CD8-positive, alpha-beta memory T cell (primary cell): ENCODE measurements around the gene ISG20L2. TPM values are rescaled to one million over a fixed set of nuclear protein-coding genes. Genes with fewer than 3 reads are reported as not detected.

Experiments used
- CTCF ChIA-PET: fragments of 350-600 bp; sonication (Branson Sonifier 250); formaldehyde crosslinking; loops from one replicate; lab custom pipeline; 2021; ENCODE audit warnings: antibody characterized with exemption; lab: Charles Lee
- POLR2A ChIA-PET: fragments of 350-600 bp; sonication (Branson Sonifier 250); formaldehyde crosslinking; loops from one replicate; lab custom pipeline; 2021; ENCODE audit warnings: antibody characterized with exemption; lab: Charles Lee
- DNase-seq, 5 donors: peaks; one replicate each; pipeline versions ENCODE4 v3.0.0 to v3.0.0-alpha.2; 2020 to 2022; ENCODE audit warnings: mixed read lengths in 1 of 5
- H3K27ac ChIP-seq: one replicate; pipeline ENCODE4 v1.7.0; 2013; ENCODE audit warnings: low read depth, mild to moderate bottlenecking, low read length, moderate library complexity
- H3K27me3 ChIP-seq: 2 replicates; pipeline ENCODE4 v1.7.0; 2013; ENCODE audit warnings: low read length, mild to moderate bottlenecking; ENCODE audit not compliant: insufficient read depth, poor library complexity, severe bottlenecking
- H3K36me3 ChIP-seq: 2 replicates; pipeline ENCODE4 v1.7.0; 2013; ENCODE audit warnings: mild to moderate bottlenecking, low read length, moderate library complexity; ENCODE audit not compliant: insufficient read depth
- H3K4me1 ChIP-seq: 2 replicates; pipeline ENCODE4 v1.7.0; 2013; ENCODE audit warnings: mild to moderate bottlenecking, low read length, moderate library complexity; ENCODE audit not compliant: insufficient read depth
- H3K4me3 ChIP-seq: 2 replicates; pipeline ENCODE4 v1.7.0; 2013; ENCODE audit warnings: mild to moderate bottlenecking, low read length
- H3K9me3 ChIP-seq: 2 replicates; pipeline ENCODE4 v1.7.0; 2013; ENCODE audit warnings: mild to moderate bottlenecking, low read length
- H3K27ac Mint-ChIP-seq, 8 donors: one replicate each; pipeline ENCODE4 v1.8.0; 2020 to 2021; ENCODE audit warnings: mixed read lengths in 8 of 8, mild to moderate bottlenecking in 6 of 8, inconsistent platforms in 3 of 8, moderate library complexity in 3 of 8
- H3K27me3 Mint-ChIP-seq, 2 donors: one replicate each; pipeline ENCODE4 v1.8.0; 2020 to 2021; ENCODE audit warnings: mixed read lengths in 2 of 2, mild to moderate bottlenecking in 1 of 2, moderate library complexity in 1 of 2
- H3K36me3 Mint-ChIP-seq, 3 donors: one replicate each; pipeline ENCODE4 v1.8.0; 2020 to 2021; ENCODE audit warnings: mixed read lengths in 3 of 3, inconsistent platforms in 1 of 3, mild to moderate bottlenecking in 1 of 3
- H3K4me1 Mint-ChIP-seq, 3 donors: one replicate each; pipeline ENCODE4 v1.8.0; 2020 to 2021; ENCODE audit warnings: mixed read lengths in 3 of 3, inconsistent platforms in 1 of 3, mild to moderate bottlenecking in 1 of 3
- H3K4me3 Mint-ChIP-seq, 7 donors: one replicate each; pipeline ENCODE4 v1.8.0; 2020 to 2021; ENCODE audit warnings: mixed read lengths in 7 of 7, mild to moderate bottlenecking in 6 of 7, moderate library complexity in 4 of 7, inconsistent platforms in 2 of 7
- H3K9me3 Mint-ChIP-seq, 5 donors: one replicate each; pipeline ENCODE4 v1.8.0; 2020 to 2022; ENCODE audit warnings: mixed read lengths in 5 of 5, mild to moderate bottlenecking in 3 of 5, moderate library complexity in 2 of 5, inconsistent platforms in 1 of 5
- polyA plus RNA-seq: library from polyadenylated mRNA; unstranded; fragments of 300-500 nt; fragmentation: Illumina TruSeq; gene quantifications from one replicate; pipeline ENCODE4 v1.2.3, GENCODE V29; 2021
- total RNA-seq, 2 experiments: library from RNA; stranded (reverse); gene quantifications; one replicate each; pipeline ENCODE4 v1.2.3, GENCODE V29; 2021

Gene ISG20L2
- total and polyA plus RNA-seq, 3 experiments from 2014 or later, result 25.0 to 75.9 (median 69.4) TPM

DNA sequence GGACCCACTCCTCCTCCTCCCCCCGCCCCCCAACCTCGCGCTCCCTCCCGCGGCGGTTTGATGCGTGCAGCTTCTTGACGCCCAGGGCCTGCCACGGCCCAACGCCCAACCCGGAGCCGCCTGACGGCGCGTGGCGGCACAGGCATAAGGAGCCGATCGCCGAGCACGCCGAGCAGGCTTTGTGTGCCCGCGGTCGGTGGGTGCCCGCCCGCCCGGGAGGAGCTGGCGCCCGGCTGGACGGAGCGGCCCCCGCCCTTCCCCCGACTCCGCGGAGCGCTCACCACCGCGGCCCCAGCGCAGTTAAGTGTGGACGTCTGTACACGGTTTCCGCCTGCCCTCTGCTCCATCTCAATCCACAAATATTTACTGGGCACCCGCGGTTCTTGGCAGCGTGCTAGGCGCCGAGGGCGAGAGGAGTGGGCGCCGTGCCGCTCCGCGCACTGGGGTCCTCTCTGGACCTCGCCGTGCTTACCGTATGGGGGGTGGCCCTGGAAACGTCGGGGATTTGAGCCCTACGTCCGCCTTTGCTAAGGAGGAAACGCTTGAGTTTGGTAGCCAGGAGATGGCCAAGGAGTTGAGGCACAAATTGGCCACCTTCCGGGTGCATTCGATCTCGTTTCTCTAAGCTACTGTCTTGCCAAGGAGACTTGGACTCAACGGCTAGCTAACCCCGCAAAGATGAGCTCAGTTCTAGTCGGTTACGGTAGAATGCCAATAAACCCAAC, 23.4 kb upstream of the ISG20L2 start:
- Mint-ChIP-seq H3K27ac (peak overlapping the region; percentile 87 to 97 (median 93)), H3K36me3 (peaks cover 0 to 11% (median 0%) of the 10 kb centered on the region in 3 donors), H3K4me1 (peaks cover 45 to 63% (median 55%) of the 10 kb centered on the region in 3 donors), H3K9me3 (no peaks in the 10 kb centered on the region), H3K4me3 (peak overlapping the region; percentile 86 to 97 (median 92)), H3K27me3 (no peaks in the 10 kb centered on the region)
- DNase-seq, result peak; percentile 91 to 97 (median 96)
- H3K27ac ChIP-seq, result peak overlapping the region; percentile 85
- H3K4me1 ChIP-seq, result peaks cover 43% of the 10 kb centered on the region
- H3K36me3 ChIP-seq, result no peaks in the 10 kb centered on the region
- H3K9me3 ChIP-seq, result no peaks in the 10 kb centered on the region
- H3K27me3 ChIP-seq, result no peaks in the 10 kb centered on the region
- ChIA-PET POLR2A (interaction anchor here (1.3 to 2.6 kb wide), 5 partner anchors 10 to 46 kb away, joined by 4 to 42 read pairs (median 16); partner anchors contain the start of genes CRABP2, ISG20L2, METTL25B and MRPL24), CTCF (interaction anchor here (0.7 to 4.0 kb wide), 9 partner anchors 11 to 109 kb away, joined by 3 to 16 read pairs (median 4); partner anchors contain the start of genes ISG20L2, METTL25B, MRPL24 and PRCC)
- H3K4me3 ChIP-seq, result peak overlapping the region; percentile 92

DNA sequence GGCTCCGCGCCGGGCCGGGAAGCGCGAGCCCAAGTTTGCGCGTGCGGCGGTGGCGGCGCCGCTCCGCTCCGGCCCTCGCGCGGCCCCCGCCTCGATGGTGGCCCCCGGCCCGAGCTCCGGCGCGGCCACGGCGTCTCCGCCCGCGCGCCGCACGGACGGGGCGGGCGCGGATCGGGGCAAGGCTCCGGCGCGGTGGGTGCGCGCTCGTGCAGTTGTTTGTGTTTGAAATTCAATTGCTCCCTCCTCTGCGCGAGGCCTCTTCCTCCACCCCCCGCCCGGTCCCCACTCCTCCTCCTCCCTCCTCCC, 22.8 kb upstream of the ISG20L2 start, which contains the start of gene HDGF:
Gene HDGF (minus strand): TSS at position 225 of the 306 bp plus-strand sequence. CDS start 246 bp downstream, outside the sequence.
- ChIA-PET CTCF (interaction anchor here (0.7 to 4.0 kb wide), 8 partner anchors 10 to 110 kb away, joined by 3 to 16 read pairs (median 6); partner anchors contain the start of genes ISG20L2, METTL25B, MRPL24 and PRCC), POLR2A (interaction anchor here (1.3 to 2.6 kb wide), 5 partner anchors 10 to 46 kb away, joined by 4 to 42 read pairs (median 16); partner anchors contain the start of genes CRABP2, ISG20L2, METTL25B and MRPL24)
- Mint-ChIP-seq H3K4me1 (peaks cover 48 to 68% (median 59%) of the 10 kb centered on the region in 3 donors), H3K36me3 (peaks cover 0 to 11% (median 0%) of the 10 kb centered on the region in 3 donors), H3K27ac (peak within 1 kb of the TSS; percentile 89 to 99 (median 96)), H3K4me3 (peak within 1 kb of the TSS; percentile 86 to 97 (median 92)), H3K9me3 (no peaks in the 10 kb centered on the region), H3K27me3 (no peaks in the 10 kb centered on the region)
- Histone ChIP-seq H3K36me3 (no peaks in the 10 kb centered on the region), H3K27me3 (no peaks in the 10 kb centered on the region), H3K27ac (peak within 1 kb of the TSS; percentile 85), H3K9me3 (no peaks in the 10 kb centered on the region), H3K4me3 (peak within 1 kb of the TSS; percentile 92), H3K4me1 (peaks cover 48% of the 10 kb centered on the region)
- DNase-seq, result no peak

DNA sequence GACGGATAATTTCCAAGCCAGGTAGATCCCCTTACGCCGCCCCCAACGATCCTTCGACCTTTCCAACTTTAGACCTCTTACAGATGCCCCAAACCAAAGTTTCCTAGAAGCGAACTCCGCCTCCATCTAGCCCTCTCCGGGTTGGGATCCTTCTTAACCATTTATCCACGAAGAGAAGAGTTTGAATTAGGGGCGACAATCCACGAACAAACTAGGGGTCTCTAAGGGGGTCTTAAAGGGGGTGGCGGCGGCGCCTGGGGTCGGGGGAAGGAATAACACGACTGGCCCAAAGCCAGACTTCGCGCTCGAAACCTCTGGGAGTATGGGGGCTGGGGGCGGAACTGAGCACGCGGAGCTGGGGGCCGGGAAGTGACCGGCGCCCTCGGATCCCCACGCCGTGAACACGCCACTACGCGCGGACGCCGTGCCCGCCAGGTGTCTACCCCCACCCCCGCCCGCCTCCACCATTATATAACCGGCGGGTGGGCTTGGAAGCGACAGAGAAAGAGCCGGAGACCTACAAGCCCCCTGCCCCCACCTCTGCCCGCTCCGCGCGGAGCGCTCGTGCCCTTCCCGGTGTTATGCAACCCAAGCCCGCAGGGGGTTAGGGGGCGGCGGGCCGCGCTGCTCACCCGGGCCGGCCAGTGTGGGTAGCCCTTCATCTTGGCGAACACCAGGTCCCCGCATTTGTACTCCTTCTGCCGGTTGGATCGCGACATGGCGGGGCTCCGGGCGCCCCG, 22.3 kb upstream of the ISG20L2 start:
- POLR2A ChIA-PET, result interaction anchor here (1.3 to 2.6 kb wide), 5 partner anchors 9 to 45 kb away, joined by 4 to 42 read pairs (median 16); partner anchors contain the start of genes CRABP2, ISG20L2, METTL25B and MRPL24
- H3K27me3 ChIP-seq, result no peaks in the 10 kb centered on the region
- peak overlapping the region; percentile 57 for H3K4me3 ChIP-seq
- H3K36me3 ChIP-seq, result no peaks in the 10 kb centered on the region
- H3K9me3 ChIP-seq, result no peaks in the 10 kb centered on the region
- Mint-ChIP-seq H3K4me3 (peak overlapping the region; percentile 86 to 95 (median 91)), H3K27ac (peak overlapping the region; percentile 89 to 99 (median 96)), H3K36me3 (peaks cover 0 to 12% (median 2%) of the 10 kb centered on the region in 3 donors), H3K9me3 (no peaks in the 10 kb centered on the region), H3K4me1 (peaks cover 54 to 73% (median 64%) of the 10 kb centered on the region in 3 donors), H3K27me3 (no peaks in the 10 kb centered on the region)
- H3K4me1 ChIP-seq, result peaks cover 53% of the 10 kb centered on the region
- CTCF ChIA-PET, result interaction anchor here (1.4 to 4.0 kb wide), 5 partner anchors 10 to 110 kb away, joined by 4 to 16 read pairs (median 8); partner anchors contain the start of genes ISG20L2, METTL25B, MRPL24 and PRCC
- peak in 3 of 5 donors; percentile 30 to 70 (median 40) for DNase-seq
- peak overlapping the region; percentile 77 for H3K27ac ChIP-seq

DNA sequence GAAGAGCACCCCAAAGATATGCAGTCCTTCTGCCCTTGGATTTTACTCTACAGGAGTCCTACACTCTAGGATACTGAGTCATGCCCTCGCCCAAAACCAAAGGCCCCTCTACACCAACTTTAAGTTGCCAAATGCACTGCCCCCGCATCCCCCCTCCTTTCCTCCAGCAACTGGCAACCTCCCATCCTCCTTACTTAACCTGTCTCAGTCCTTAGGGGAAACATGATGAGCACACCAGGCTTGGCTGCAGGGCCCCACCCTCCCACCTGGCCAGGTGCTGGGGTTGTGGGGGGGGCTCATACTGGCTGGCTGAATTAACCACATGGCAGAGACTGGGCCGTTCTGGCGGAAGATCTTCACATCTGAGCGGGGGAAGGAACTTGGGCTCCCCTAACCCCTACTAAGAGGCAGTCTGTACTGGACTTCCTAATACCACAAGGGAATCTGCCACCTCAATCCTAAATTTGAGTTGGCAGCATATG, 21.7 kb upstream of the ISG20L2 start:
- ChIA-PET POLR2A (interaction anchor here (0.6 to 2.6 kb wide), 3 partner anchors 9 to 125 kb away, joined by 4 to 42 read pairs (median 28); partner anchors contain the start of genes ISG20L2, METTL25B and MRPL24), CTCF (interaction anchor here (1.9 to 4.0 kb wide), 2 partner anchors 17 to 24 kb away, joined by 11 to 16 read pairs; partner anchors contain the start of gene PRCC)
- H3K27ac ChIP-seq, result peak overlapping the region; percentile 77
- Mint-ChIP-seq H3K4me3 (peak overlapping the region; percentile 86 to 95 (median 91)), H3K27me3 (no peaks in the 10 kb centered on the region), H3K27ac (peak overlapping the region; percentile 89 to 99 (median 96)), H3K9me3 (no peaks in the 10 kb centered on the region), H3K36me3 (peaks cover 0 to 17% (median 3%) of the 10 kb centered on the region in 3 donors), H3K4me1 (peaks cover 60 to 75% (median 69%) of the 10 kb centered on the region in 3 donors)
- peak overlapping the region; percentile 57 for H3K4me3 ChIP-seq
- peak in 2 of 5 donors; percentile 16 to 60 for DNase-seq
- peaks cover 59% of the 10 kb centered on the region for H3K4me1 ChIP-seq
- H3K27me3 ChIP-seq, result no peaks in the 10 kb centered on the region
- no peaks in the 10 kb centered on the region for H3K9me3 ChIP-seq
- H3K36me3 ChIP-seq, result no peaks in the 10 kb centered on the region

DNA sequence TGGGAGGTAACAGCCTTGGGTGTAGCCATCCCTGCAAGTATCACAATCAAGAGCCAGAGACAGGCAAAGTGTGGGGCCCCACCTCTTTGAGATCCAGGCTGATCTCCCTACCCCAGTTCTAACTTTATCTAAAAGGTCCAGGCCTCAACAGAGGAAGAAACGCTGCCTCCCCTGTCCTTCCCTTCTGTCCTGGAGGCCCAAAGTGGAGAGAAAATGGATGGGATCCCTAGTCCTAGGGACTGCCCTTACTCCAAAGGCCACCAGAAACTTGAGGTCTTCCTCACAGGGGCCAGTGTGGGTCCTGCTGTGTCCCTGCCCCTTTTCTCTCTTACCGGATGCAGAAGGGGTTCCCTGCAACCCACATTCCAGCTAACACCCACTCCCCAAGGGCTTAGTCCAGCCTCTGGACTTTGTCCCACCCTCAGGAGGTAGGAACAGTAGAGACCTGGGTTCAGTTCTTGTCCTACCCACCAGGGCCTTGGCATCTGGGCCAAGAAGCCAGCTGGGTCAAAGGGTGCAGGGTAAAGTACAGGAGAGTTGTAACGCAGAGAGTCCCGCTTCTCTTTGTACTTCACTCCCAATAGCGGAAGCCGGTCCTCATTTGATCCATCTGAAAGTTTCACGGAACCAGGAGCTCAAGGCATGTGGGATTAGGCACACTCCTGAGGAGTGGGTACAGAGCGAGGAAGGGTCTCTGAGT, 21.0 kb upstream of the ISG20L2 start:
- peaks cover 0 to 23% (median 3%) of the 10 kb centered on the region in 3 donors for H3K36me3 Mint-ChIP-seq
- peak overlapping the region; percentile 86 to 95 (median 91) for H3K4me3 Mint-ChIP-seq
- peak overlapping the region; percentile 89 to 99 (median 96) for H3K27ac Mint-ChIP-seq
- DNase-seq, result no peak
- no peaks in the 10 kb centered on the region for H3K27me3 Mint-ChIP-seq
- Histone ChIP-seq H3K36me3 (no peaks in the 10 kb centered on the region), H3K4me1 (peaks cover 59% of the 10 kb centered on the region), H3K9me3 (no peaks in the 10 kb centered on the region), H3K27ac (peak overlapping the region; percentile 77), H3K27me3 (no peaks in the 10 kb centered on the region), H3K4me3 (peak overlapping the region; percentile 57)
- H3K4me1 Mint-ChIP-seq, result peaks cover 61 to 74% (median 66%) of the 10 kb centered on the region in 3 donors
- POLR2A ChIA-PET, result interaction anchor here (0.6 kb wide), 1 partner anchor 124 kb away, joined by 4 read pairs; no protein-coding TSS in a partner anchor
- no peaks in the 10 kb centered on the region for H3K9me3 Mint-ChIP-seq
- CTCF ChIA-PET, result interaction anchor here (4.0 kb wide), 1 partner anchor 24 kb away, joined by 16 read pairs; no protein-coding TSS in a partner anchor

DNA sequence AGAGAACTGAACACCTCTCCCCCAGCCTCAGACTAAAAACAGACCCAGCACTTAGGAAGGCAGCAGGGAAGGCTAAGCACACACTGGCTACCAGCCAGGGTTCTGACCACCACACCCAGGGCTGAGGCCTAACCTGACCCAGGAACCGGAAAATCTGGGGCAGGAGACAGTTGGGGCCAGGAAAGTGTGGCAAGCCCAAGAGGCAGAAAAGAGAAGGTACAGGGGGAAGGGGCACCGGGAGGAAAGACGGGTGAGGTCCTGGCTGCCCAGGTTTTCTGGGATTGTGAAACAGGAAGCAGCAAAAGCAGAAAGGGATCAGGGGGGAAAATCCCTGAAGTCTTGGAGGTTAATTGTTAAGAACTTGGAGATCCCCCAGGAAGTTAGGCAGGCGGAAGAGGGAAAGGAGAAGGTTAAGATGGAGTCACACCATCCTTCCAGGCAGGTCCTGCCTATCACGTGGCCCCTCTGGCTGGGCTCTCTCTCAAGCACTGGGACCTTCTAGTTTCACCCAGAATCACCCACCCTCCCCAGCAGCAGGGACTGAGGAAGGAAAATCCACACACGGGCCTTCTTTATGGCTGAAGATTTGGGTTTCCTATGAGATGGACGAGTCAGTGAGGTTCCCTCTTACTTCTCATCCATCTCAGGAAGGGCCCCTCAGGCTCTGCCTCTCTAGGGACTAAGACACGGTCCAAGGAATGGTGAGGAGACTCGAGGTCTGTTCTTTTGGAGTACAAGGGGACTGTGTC, 20.3 kb upstream of the ISG20L2 start:
- DNase-seq, result no peak
- H3K9me3 ChIP-seq, result no peaks in the 10 kb centered on the region
- Mint-ChIP-seq H3K27ac (peak overlapping the region; percentile 89 to 99 (median 96)), H3K9me3 (no peaks in the 10 kb centered on the region), H3K4me1 (peaks cover 61 to 74% (median 66%) of the 10 kb centered on the region in 3 donors), H3K4me3 (peak overlapping the region; percentile 86 to 95 (median 91)), H3K36me3 (peaks cover 0 to 28% (median 3%) of the 10 kb centered on the region in 3 donors), H3K27me3 (no peaks in the 10 kb centered on the region)
- no peaks in the 10 kb centered on the region for H3K27me3 ChIP-seq
- H3K27ac ChIP-seq, result peak overlapping the region; percentile 77
- CTCF ChIA-PET, result interaction anchor here (1.0 kb wide), 1 partner anchor 8 kb away, joined by 3 read pairs; no protein-coding TSS in a partner anchor
- H3K36me3 ChIP-seq, result no peaks in the 10 kb centered on the region
- H3K4me1 ChIP-seq, result peaks cover 59% of the 10 kb centered on the region
- H3K4me3 ChIP-seq, result peak overlapping the region; percentile 57
- POLR2A ChIA-PET, result no interaction called here
